ENCODE results near the gene MKKS. TPM values are rescaled to one million over a fixed set of nuclear protein-coding genes. Genes with fewer than 3 reads are reported as not detected.

The MKKS gene
- total RNA-seq, 1 experiment from 2014 or later, result 19.9 TPM

DNA sequence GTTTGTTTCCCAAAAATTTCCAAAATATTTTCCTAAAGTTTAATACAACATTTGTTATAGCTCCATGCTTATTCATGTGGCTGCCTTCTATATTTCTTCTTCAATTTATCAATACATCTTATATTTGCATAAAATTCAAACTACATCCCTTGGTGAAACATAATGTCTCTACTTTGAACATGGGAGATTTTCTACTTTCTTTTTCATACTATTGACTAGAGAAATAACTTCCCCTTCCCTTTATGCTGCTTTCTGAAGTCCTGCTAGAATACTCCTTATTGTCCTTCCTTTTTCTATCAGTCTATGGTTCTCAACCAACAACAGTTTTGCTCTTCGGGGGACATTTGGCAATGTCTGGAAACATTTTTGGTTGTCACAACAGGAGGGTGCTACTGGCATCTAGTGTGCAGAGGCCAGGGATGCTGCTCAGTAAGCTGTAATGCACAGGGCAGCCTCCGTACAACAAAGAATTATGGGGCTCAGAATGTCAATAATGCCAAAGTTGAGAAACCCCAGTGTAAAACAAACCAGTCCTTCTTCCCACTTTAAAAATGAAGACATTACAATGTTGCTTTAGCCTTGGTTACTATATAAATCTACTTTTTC, 29.9 kb downstream of the MKKS start:
- no peaks in the 10 kb centered on the region for H3K9me3 ChIP-seq (ENCODE audit: control insufficient read depth in 1 of 2, insufficient read depth in 1 of 2, low read depth in 1 of 2, low read length in 2 of 2)
- no peaks in the 10 kb centered on the region for H3K9me2 ChIP-seq (ENCODE audit: insufficient read depth)
- CTCF ChIA-PET, result interaction anchor here (1.4 kb wide), 1 partner anchor 787 kb away, joined by 3 read pairs; no protein-coding TSS in a partner anchor
- H3K27me3 ChIP-seq (ENCODE audit: insufficient read depth, low read length), result no peaks in the 10 kb centered on the region
- H2AFZ ChIP-seq (ENCODE audit: low read depth, low read length, poor library complexity, severe bottlenecking), result no peak overlapping the region
- no peaks in the 10 kb centered on the region for H4K20me1 ChIP-seq (ENCODE audit: insufficient read depth)
- H3K4me3 ChIP-seq (replicated peaks in 1 of 2; ENCODE audit: low read depth in 1 of 2, low read length in 2 of 2), result no peak overlapping the region
- ATAC-seq (no peak), DNase-seq (ENCODE audit: low read depth, low spot score) (no peak)
- RAD21 ChIA-PET (ENCODE audit: low non-redundant PET in 1 of 2, low total read pairs in 2 of 2, uncharacterized antibody in 2 of 2, unreplicated experiment in 2 of 2), result no interaction called here
- H3K36me3 ChIP-seq (ENCODE audit: control insufficient read depth in 1 of 2, insufficient read depth in 2 of 2, low read length in 2 of 2), result peaks cover 6 to 13% of the 10 kb centered on the region in 2 experiments; a peak in 3 of 4 replicates
- no peak overlapping the region for H3K9ac ChIP-seq (ENCODE audit: low read length)
- no peak for TF ChIP-seq POLR2AphosphoS5 (IDR thresholded peaks at IDR 0.05; ENCODE audit: low read depth, low read length)
- TF ChIP-seq, protein P1, sequence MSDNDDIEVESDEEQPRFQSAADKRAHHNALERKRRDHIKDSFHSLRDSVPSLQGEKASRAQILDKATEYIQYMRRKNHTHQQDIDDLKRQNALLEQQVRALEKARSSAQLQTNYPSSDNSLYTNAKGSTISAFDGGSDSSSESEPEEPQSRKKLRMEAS (IDR thresholded peaks at IDR 0.05), result no peak
- TF ChIP-seq JUND (IDR thresholded peaks at IDR 0.05), result no peak
- TF ChIP-seq ELF1 (IDR thresholded peaks at IDR 0.05; ENCODE audit: borderline replicate concordance, low read depth), result no peak
- TF ChIP-seq EZH2phosphoT487 (IDR thresholded peaks at IDR 0.05; ENCODE audit: borderline replicate concordance), result no peak
- no peak for TF ChIP-seq CTCF (IDR thresholded peaks at IDR 0.05 in 2 of 3, conservative IDR thresholded peaks at IDR 0.05 in 1 of 3; ENCODE audit: borderline replicate concordance in 1 of 3, insufficient read depth in 1 of 3, low read depth in 2 of 3, low read length in 2 of 3)
- no peak for TF ChIP-seq TCF7L2 (IDR thresholded peaks at IDR 0.05; ENCODE audit: borderline replicate concordance, extremely low read depth, insufficient read depth, insufficient read length)
- no peak for TF ChIP-seq SIN3A (IDR thresholded peaks at IDR 0.05; ENCODE audit: low read depth)
- TF ChIP-seq POLR2A (IDR thresholded peaks at IDR 0.05; ENCODE audit: borderline replicate concordance, extremely low read depth, insufficient read depth, insufficient read length), result no peak
- H3K27ac ChIP-seq (ENCODE audit: low read depth, low read length), result no peak overlapping the region
- no TSS peak for BruUV-seq (replicated peaks)
- no peak overlapping the region for H3K4me2 ChIP-seq (ENCODE audit: low read length)
- POLR2A ChIA-PET, result no interaction called here
- intact Hi-C loops (cut with micrococcal nuclease), result no loop called here
- no peaks in the 10 kb centered on the region for H3K4me1 ChIP-seq (ENCODE audit: control insufficient read depth in 1 of 2, insufficient read depth in 2 of 2, low read length in 2 of 2)
- H3K79me2 ChIP-seq (ENCODE audit: insufficient read depth, low read length), result no peaks in the 10 kb centered on the region

Measured in HCT116 (cell line).